Jurkat, Clone E6-1 (cell line): ENCODE data around the gene ADAMTS20. TPM values are rescaled to one million over a fixed set of nuclear protein-coding genes. Genes with fewer than 3 reads are reported as not detected.
"Not testable (repeated sequence)": the region's sequence is repeated elsewhere in the genome, so short reads cannot be mapped to it uniquely, and the experiment has no call there.

ENCODE experiments used
- DNase-seq: peaks from one replicate; pipeline ENCODE4 v3.0.0-alpha.2; 2011; ENCODE audit warnings: low read depth, low spot score
- H3K4me3 ChIP-seq: 2 replicates; pipeline ENCODE4 v1.5.1; 2011; ENCODE audit warnings: mild to moderate bottlenecking, low read length, control low read depth, moderate library complexity
- polyA plus RNA-seq: library from polyadenylated mRNA; unstranded; fragments of >200 nt; gene quantifications from one replicate; pipeline ENCODE4 v1.2.1, GENCODE V29; 2012; ENCODE audit warnings: missing spikeins; ENCODE audit not compliant: insufficient read length, insufficient read depth

The ADAMTS20 gene, protein sequence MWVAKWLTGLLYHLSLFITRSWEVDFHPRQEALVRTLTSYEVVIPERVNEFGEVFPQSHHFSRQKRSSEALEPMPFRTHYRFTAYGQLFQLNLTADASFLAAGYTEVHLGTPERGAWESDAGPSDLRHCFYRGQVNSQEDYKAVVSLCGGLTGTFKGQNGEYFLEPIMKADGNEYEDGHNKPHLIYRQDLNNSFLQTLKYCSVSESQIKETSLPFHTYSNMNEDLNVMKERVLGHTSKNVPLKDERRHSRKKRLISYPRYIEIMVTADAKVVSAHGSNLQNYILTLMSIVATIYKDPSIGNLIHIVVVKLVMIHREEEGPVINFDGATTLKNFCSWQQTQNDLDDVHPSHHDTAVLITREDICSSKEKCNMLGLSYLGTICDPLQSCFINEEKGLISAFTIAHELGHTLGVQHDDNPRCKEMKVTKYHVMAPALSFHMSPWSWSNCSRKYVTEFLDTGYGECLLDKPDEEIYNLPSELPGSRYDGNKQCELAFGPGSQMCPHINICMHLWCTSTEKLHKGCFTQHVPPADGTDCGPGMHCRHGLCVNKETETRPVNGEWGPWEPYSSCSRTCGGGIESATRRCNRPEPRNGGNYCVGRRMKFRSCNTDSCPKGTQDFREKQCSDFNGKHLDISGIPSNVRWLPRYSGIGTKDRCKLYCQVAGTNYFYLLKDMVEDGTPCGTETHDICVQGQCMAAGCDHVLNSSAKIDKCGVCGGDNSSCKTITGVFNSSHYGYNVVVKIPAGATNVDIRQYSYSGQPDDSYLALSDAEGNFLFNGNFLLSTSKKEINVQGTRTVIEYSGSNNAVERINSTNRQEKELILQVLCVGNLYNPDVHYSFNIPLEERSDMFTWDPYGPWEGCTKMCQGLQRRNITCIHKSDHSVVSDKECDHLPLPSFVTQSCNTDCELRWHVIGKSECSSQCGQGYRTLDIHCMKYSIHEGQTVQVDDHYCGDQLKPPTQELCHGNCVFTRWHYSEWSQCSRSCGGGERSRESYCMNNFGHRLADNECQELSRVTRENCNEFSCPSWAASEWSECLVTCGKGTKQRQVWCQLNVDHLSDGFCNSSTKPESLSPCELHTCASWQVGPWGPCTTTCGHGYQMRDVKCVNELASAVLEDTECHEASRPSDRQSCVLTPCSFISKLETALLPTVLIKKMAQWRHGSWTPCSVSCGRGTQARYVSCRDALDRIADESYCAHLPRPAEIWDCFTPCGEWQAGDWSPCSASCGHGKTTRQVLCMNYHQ (N-terminal part only)
- not detected for polyA plus RNA-seq

DNA sequence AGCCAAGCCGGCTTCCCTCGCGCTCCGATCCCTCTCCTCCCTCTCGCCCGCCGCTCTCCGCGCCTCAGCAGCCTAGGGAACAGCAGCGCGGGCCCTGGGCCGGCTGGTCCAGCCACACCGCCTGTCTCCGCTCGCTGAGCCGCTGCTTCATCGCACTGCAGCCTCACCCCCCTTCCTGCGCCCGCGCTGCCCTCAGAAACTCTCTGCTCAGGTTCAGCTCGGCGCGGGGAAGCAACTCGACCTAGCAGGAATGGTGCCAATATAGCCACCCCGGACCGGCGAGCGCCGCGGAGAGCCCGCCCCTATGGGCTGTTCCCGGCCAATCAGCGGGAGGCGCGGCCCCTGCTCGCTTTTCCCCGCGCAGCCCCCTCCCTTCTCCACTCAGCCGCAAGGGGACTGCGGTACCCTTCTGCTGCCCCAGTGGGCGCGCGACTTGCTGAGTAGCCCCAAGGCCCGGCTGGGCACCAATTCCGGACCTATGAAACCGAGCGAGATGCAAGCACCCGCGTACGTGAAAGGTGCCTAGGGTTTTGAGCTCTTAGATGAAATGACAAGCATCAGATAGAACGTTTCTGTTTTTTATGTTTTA, at the start of gene ADAMTS20:
ADAMTS20 (minus strand) TSS at position 233 of the 589 bp plus-strand sequence. CDS start 282 bp downstream, outside the sequence.
- H3K4me3 ChIP-seq = no peak within 1 kb of the TSS
- no peak for DNase-seq

DNA sequence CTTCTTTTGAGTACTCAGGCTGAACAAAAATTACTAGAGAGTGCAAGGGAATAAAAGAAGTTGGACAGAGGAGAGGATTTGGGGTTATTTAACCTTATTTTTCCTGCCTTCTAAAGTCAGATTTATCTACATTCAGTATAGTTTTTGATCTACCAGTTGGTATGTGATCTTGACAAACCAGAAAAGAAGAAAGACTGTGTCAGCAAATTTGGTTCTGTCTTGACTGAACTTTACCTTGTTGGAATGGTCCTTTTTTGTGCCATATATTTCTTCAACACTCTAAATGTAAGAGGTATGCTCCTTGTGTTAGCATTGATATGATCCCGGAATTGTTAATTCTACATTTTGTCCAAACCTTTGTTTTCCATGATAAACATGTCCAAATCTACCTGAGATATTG, 47.7 kb upstream of the ADAMTS20 start:
- H3K4me3 ChIP-seq = no peak overlapping the region
- no peak for DNase-seq

DNA sequence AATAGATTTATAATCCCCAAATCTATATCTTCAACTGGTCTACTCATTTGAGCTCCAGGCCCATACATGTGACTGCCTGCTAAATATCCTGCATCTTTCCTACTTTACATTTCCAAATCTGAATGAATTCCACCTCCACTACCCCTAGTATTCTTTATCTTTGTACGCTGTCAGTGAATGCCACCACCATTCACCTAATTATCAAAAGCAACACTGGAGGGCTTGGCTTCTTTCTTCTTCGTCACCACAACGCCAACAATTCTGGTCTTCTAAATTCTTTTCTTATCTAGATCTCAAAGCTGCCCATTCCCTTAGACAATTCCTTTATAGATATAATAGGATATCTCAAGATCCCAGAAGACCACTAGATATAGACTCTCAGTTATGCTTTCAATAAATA, 47.1 kb upstream of the ADAMTS20 start:
- DNase-seq = no peak
- H3K4me3 ChIP-seq = no peak overlapping the region

DNA sequence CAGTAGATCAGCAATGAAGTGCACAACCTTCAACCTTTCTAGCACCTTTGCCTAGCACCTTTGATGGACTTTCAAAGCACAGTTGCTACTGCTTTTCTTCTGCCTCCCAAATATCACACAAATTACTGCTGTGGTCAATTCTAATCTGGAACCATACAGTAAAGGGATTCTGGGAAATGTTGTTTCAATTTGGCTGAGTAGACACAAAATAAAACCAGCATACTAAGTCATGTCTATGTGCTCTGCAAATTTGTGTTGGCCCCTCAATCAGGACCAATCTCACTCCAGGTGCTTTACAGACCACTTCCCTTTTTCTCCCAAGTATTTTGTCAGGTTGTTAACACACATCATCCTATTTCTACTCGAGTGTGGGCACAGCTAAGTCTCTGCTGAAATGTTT, 38.3 kb upstream of the ADAMTS20 start:
- DNase-seq = no peak
- H3K4me3 ChIP-seq = no peak overlapping the region

DNA sequence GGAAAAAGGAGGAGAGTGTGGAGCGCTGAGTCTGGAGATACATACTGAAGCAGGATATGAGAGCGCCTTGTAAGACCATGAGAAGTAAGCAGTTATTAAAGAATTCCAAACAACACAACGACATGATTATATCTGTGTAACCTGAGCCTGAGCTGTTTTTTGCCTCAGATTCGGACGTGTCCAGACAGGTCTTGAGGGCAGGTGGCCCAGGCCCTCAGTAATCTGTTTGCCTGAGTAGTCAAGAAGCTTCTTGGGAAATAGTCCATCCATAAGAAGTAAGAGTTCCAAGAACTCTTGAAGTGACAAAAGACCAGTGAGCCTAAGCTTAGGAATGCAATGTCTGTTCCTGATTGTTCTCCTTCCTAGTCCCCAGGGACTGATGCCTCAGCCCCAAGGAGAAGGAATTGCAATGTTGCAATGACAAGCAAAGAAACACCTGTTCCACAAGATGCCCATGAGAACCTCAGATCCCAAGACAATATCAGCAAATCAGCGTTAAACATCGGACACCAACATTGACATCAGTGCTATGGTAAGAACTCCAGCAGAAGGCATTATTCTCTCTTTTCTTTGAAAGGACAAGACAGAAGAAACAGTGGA, 34.7 kb upstream of the ADAMTS20 start:
- H3K4me3 ChIP-seq = no peak overlapping the region
- no peak for DNase-seq

DNA sequence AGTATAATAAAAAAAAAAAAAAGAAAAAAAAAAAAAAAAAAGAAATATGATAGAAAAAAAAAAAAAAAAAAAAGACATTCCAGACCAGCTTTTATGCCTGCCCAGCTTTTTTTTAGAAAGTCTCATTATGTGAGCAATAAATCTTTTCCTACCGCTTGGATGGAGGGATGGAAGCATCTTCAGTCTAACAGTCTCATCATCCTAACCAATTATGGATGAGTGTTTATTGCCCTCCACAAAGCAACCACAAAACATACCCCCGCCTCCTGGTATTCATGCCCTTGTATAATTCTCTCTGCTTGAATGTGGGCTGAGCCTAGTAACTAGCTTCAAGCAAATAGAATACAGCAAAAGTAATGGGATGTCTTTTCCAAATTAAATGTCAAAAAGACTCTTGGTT, 33.7 kb upstream of the ADAMTS20 start:
- DNase-seq = no peak
- H3K4me3 ChIP-seq = no peak overlapping the region

DNA sequence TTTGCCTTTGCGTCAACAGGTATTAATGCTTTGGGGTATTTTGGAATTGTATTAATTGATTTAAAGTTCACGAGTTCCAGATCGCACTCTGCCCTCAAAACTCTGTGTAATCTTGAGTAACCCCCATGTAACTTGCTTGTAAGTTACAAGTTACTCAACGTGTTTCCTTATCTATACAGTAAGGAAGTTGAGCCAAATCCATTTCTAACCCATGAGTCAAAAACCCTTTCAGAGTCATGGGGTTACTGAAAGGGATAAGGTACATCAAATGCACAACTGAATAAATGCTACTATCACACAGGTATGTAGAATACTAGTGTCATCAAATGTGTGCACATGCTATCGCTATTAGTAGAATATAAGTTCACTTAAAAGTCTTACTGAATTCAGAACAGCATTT, 28.6 kb upstream of the ADAMTS20 start:
- DNase-seq = no peak
- H3K4me3 ChIP-seq = no peak overlapping the region

DNA sequence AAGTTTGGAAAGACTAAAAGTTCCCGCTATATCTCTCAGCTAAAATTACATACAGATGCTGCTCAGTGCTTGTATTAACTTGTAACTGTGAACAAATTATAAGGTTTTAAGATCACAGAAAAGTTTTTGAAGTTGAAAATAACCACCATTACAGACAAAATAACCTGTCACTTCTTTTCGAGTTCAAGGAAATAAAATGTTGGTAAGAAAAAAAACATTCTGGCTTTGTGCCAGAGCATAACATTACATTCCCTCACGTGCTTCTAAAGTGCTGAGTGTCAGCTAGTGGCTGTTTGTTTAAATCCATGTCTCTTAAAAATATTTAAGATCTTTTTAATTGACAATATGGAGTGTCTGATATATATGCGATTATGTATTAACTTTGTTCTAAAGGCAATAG, 27.2 kb upstream of the ADAMTS20 start:
- H3K4me3 ChIP-seq = no peak overlapping the region
- DNase-seq = no peak

DNA sequence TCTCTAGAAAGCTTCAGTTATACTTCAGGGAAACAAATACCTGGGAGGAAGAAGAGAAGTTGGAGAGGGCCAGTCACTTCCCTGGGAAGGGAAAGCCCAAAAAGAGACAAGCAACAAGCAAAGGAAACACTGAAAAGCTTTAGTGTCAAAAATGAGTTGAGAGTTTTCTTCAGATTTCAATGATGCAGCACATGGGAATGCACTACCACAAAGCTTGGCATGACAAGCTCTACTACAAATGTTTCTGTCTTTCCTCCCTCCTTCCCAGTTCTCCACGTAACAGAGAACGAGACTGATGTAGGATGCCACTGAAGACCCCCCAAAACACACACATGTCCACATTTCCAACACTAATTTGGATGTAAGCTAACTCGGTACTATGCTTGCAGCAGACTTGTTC, 26.8 kb upstream of the ADAMTS20 start:
- DNase-seq = no peak
- no peak overlapping the region for H3K4me3 ChIP-seq

DNA sequence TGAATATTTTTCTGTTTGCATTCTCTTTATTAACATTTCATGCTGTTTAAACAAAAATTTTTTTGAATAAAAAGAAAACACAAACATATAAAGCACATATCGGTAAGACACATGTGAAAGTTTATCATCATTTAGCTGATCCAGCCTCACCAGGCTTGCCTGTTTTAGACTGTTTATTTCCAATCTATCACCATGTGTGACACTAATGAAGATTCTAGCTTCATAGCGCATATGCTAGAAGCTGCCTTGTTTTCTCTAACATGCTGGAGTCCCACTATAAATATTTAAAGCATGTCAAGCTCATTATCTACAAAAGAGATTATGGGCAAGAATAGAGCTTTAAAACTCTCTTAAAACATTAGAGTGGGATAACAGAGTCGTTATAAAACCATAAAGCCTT, 25.4 kb upstream of the ADAMTS20 start:
- DNase-seq = no peak

DNA sequence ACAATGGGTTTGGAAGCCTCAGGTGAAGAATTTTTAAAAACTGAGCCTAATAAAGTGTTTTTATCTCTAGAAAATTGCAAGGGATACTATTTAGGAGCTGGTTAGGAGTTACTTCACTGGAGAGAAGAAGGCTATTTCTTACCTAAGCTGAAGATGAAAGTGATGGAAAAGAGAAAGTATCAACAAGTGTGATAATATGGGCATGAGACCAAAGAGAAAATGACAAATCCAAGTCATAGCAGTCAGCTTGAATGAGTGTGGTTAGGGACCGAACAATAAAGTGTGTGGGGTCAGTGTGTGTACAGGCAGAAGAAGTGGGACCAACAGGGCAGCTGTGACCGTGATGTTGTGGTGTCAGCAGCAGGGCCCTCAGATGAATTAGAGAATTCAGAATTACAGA, 24.2 kb upstream of the ADAMTS20 start:
- DNase-seq = no peak
- no peak overlapping the region for H3K4me3 ChIP-seq

More for the DNA sequence above, 25.4 kb upstream of the ADAMTS20 start:
- H3K4me3 ChIP-seq = no peak overlapping the region

DNA sequence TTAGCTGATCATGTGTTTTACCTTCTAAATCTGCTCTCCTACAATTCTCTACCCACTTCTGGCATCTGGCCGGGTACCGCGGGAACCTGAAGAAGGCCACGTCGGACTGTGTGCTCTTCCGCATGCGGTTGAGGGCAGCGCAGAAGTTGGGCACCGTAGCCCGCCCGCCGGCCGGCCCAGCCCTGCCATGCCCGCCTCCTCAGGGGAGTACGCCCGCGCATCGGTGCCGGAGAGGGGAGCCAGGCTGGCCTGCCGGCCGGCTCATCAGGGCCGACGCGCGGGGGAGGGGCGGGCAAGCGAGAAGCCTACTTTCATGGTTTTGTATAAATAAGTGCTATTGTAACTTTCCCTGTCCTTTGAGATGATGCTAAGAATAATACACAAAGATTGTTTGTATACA, 19.9 kb upstream of the ADAMTS20 start:
- DNase-seq = no peak
- no peak overlapping the region for H3K4me3 ChIP-seq

DNA sequence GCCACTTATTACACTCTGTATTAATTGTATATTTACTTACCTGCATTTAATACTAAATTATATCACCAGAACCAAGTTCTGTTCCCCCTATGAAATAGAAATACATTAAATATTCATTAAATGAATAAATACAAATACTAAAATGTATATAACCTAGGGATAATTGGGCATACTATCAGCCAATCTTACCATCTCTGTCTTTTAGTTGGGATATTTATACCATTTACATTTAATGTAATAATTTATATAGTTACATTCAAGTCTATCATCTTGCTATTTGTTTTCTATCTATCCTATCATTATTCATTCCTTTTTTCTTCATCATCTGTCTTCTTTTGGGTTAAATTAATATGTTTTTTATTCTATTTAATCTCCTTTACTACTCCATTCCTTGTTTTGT, 4.1 kb upstream of the ADAMTS20 start:
- no peak overlapping the region for H3K4me3 ChIP-seq
- DNase-seq = no peak

DNA sequence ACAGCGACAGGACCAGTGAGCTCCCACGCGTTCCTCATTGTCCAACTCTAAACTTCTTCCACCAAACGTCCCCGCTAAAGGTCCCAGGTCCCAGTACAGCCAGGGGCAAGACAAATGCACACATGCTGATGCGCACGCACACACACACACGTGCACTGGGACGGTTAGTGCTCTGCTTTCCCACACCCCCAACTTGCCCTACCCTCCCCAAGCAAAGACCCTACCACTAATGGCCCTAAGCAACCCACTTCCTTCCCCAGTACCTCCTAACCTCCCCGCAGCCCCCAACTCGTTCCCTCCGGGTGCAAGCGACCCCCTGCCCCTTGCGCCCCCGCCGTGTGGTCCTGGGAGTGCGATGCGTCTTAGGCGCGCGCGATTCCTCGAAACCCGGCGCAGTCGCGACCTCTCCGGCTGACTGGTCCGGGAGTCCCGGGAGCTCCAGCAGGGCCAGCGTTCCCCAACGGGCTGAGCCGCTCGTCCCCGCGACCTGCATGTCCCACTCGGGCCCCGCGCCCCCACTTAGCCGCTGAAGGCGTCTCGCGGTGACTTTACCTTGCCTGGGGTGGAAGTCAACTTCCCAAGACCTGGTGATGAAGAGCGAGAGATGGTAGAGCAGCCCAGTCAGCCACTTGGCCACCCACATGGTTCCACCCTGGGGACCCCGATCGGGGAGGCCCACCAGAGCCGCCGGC, 578 bp downstream of the ADAMTS20 start:
- no peak for DNase-seq
- no peak overlapping the region for H3K4me3 ChIP-seq

DNA sequence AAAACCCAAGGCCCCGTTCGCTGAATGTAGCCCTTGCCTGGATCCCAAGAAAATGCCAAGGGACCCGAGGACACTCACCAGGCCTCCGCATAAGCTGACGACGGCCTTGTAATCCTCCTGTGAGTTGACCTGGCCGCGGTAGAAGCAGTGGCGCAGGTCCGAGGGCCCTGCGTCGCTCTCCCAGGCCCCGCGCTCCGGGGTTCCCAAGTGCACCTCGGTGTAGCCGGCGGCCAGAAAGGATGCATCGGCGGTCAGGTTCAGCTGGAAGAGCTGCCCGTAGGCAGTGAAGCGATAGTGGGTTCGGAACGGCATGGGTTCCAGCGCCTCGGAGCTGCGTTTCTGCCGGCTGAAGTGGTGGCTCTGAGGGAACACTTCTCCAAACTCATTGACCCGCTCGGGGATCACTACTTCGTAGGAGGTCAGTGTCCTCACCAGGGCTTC, 1.2 kb downstream of the ADAMTS20 start:
- no peak for DNase-seq
- no peak overlapping the region for H3K4me3 ChIP-seq

DNA sequence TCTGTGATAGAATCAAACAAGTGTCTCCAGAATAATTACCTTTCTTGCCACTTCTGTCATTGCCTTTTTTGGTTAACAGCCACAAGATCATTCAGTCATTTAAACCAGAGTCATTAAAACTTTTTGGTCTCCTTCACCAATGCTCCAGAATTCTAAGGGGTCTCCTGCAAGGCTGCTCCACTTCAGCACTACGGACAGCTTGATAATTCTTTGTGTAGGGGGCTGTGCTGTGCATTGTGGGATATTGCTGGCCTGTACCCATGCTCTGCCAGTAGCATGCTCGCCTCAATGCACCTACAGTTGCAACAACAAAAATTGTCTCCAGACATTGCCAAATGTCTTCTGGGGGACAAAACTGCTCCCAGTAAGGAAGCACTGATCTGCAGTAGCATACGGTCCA, 7.3 kb downstream of the ADAMTS20 start:
- no peak for DNase-seq
- no peak overlapping the region for H3K4me3 ChIP-seq

DNA sequence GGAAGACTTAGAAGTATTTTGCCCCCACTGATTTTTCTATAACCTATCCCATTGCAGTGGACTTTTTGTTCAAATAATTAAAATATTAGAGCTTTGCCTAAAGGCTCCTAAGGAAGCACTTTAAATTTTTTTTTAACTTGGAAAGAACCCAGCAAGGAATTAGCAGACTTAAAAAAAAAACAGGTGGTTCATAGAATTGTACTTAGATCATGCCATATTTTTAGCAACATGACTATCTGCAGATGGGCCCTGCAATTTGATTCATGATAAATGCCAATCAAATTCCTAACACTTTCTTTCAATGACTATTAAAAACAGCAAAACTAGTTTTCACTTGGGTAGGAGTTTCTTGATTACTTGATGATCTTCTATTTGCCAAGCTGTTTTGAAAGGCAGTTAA, 11.5 kb downstream of the ADAMTS20 start:
- DNase-seq = no peak
- no peak overlapping the region for H3K4me3 ChIP-seq

DNA sequence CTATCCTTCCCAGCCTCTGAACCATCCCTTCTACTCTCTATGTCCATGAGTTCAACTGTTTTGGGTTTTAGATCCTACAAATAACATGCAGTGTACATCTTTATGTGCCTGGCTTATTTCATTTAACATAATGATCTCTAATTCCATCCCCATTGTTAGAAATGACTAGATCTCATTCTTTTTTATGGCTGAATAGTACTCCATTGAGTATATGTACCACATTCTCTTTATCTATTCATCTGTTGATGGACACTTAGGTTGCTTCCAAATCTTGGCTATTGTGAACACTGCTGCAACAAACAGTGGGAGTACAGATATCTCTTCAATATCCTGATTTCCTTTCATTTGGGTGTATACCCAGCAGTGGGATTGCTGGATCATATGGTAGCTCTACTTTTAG, 14.3 kb downstream of the ADAMTS20 start:
- not testable (repeated sequence) for H3K4me3 ChIP-seq

More for the DNA sequence above, 14.3 kb downstream of the ADAMTS20 start:
- not testable (repeated sequence) for DNase-seq
